ENCODE measurements around the gene MAP3K9.

DNA sequence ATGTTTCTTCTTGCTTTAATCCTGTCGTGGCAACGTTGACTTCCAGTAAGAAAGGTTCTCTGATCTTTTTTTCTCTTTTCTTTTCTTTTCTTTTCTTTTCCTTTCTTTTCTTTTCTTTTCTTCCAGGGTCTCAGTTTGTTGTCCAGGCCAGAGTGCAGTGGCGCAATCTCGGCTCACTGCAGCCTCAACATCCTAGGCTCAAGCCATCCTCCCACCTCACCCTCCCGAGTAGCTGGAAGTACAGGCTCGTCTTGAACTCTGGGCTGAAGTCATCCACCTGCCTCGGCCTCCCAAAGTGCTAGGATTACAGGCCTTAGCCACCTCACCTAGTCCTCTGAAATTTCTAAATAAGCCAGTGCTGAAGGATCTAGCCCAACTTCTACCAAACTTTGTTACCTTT is 1.3 kb upstream of the MAP3K9 start:
- TF ChIP-seq, protein P1, sequence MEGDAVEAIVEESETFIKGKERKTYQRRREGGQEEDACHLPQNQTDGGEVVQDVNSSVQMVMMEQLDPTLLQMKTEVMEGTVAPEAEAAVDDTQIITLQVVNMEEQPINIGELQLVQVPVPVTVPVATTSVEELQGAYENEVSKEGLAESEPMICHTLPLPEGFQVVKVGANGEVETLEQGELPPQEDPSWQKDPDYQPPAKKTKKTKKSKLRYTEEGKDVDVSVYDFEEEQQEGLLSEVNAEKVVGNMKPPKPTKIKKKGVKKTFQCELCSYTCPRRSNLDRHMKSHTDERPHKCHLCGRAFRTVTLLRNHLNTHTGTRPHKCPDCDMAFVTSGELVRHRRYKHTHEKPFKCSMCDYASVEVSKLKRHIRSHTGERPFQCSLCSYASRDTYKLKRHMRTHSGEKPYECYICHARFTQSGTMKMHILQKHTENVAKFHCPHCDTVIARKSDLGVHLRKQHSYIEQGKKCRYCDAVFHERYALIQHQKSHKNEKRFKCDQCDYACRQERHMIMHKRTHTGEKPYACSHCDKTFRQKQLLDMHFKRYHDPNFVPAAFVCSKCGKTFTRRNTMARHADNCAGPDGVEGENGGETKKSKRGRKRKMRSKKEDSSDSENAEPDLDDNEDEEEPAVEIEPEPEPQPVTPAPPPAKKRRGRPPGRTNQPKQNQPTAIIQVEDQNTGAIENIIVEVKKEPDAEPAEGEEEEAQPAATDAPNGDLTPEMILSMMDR (IDR thresholded peaks at IDR 0.05): no peak
- TF ChIP-seq POLR2A (IDR thresholded peaks at IDR 0.05): no peak
- TF ChIP-seq EP300 (IDR thresholded peaks at IDR 0.05): no peak

Data from sigmoid colon (tissue), 4 donors.